Small intestine (tissue), 16 donors: ENCODE results near the gene ATP1A1. TPM values are rescaled to one million over a fixed set of nuclear protein-coding genes. Genes with fewer than 3 reads are reported as not detected.
A peak's percentile ranks its signal among the peaks of the same experiment; 100 is the strongest.

Experiments
- DNase-seq, 2 donors: peaks; one replicate each; pipeline versions ENCODE4 v3.0.0 to v3.0.0-alpha.2; 2013
- FAIRE-seq: peaks from 2 replicates; lab custom pipeline; 2012; peaks lifted over from hg19 to GRCh38; lab: Jason Lieb, UNC
- H3K27ac ChIP-seq, 3 donors: one replicate each; pipeline ENCODE4 v1.5.1; 2013; ENCODE audit warnings: low read length in 2 of 3, mild to moderate bottlenecking in 2 of 3, control low read depth in 1 of 3, inconsistent platforms in 1 of 3, low read depth in 1 of 3, moderate library complexity in 1 of 3
- H3K27me3 ChIP-seq, 3 donors: one replicate each; pipeline ENCODE4 v1.6.1; 2013; ENCODE audit warnings: low read length in 3 of 3, inconsistent platforms in 1 of 3; ENCODE audit not compliant: control insufficient read depth in 3 of 3, insufficient read depth in 3 of 3
- H3K36me3 ChIP-seq, 3 donors: one replicate each; pipeline ENCODE4 v1.6.1; 2013; ENCODE audit warnings: low read length in 3 of 3, inconsistent platforms in 1 of 3, low read depth in 1 of 3, mild to moderate bottlenecking in 1 of 3, moderate library complexity in 1 of 3; ENCODE audit not compliant: control insufficient read depth in 3 of 3, insufficient read depth in 2 of 3
- H3K4me1 ChIP-seq, 3 donors: one replicate each; pipeline ENCODE4 v1.6.1; 2013; ENCODE audit warnings: low read length in 2 of 3, inconsistent platforms in 1 of 3, low read depth in 1 of 3, mild to moderate bottlenecking in 1 of 3, moderate library complexity in 1 of 3; ENCODE audit not compliant: control insufficient read depth in 3 of 3, insufficient read depth in 2 of 3
- H3K4me3 ChIP-seq, 3 donors: one replicate each; pipeline ENCODE4 v1.5.1; 2013; ENCODE audit warnings: low read length in 3 of 3, control low read depth in 1 of 3, inconsistent platforms in 1 of 3, low read depth in 1 of 3, mild to moderate bottlenecking in 1 of 3, moderate library complexity in 1 of 3
- H3K9me3 ChIP-seq, 2 donors: one replicate each; pipeline ENCODE4 v1.6.1; 2013; ENCODE audit warnings: low read depth in 1 of 2, low read length in 1 of 2; ENCODE audit not compliant: control insufficient read depth in 2 of 2, insufficient read depth in 1 of 2
- WGBS, 3 donors: extraction: QIAGEN DNeasy Blood & Tissue Kit; methylation state at CpG; one replicate each; pipeline ENCODE4 v1.1.7; 2013; 5-methylcytosine and 5-hydroxymethylcytosine counted together
- long read RNA-seq, 10 donors: transcript quantifications; one replicate each; lab custom pipeline, GENCODE V29; 2026
- polyA plus RNA-seq, 4 donors: library from polyadenylated mRNA; stranded (reverse) in 3 of 4; unstranded in 1 of 4; fragments of 200-250 nt in 3 of 4; fragments of 120-200 nt in 1 of 4; gene quantifications; one replicate each; pipeline versions ENCODE4 v1.2.1 to v1.2.3, GENCODE V29; 2013
- donor health status: healthy with polysubstance abuse.
- donor health status: control.
- donor health status: control.
- donor health status: Bipolar disorder and iron deficiency.
- donor health status: healthy.

ATP1A1 gene
- 1,000 to 10,000 TPM in 3 of 4 donors, 100 to 1,000 TPM in 1; 921 to 1,048 (median 1,035) TPM for polyA plus RNA-seq
- long read RNA-seq, donor 1, result 0 reads
- long read RNA-seq, donor 2, transcript ATP1A1-201 (23 exons, 3,654 nt), result major isoform, 73 of 202 reads
- long read RNA-seq, donor 2, partial matches to known transcripts, result 127 of 202 reads
- long read RNA-seq, donor 2, other reads (novel, unspliced or antisense), result 0 of 202 reads
- long read RNA-seq, donor 3, transcript ATP1A1-201 (23 exons, 3,654 nt), result major isoform, 12 of 303 reads
- long read RNA-seq, donor 3, partial matches to known transcripts, result 290 of 303 reads
- long read RNA-seq, donor 3, other reads (novel, unspliced or antisense), result 0 of 303 reads
- long read RNA-seq, donor 4, partial matches to known transcripts, result 0 of 1 reads
- long read RNA-seq, donor 4, other reads (novel, unspliced or antisense), result 0 of 1 reads
- long read RNA-seq, donor 5, transcript ATP1A1-201 (23 exons, 3,654 nt), result major isoform, 5 of 196 reads
- long read RNA-seq, donor 5, partial matches to known transcripts, result 190 of 196 reads
- long read RNA-seq, donor 5, other reads (novel, unspliced or antisense), result 0 of 196 reads
- long read RNA-seq, donor 6, transcript ATP1A1-201 (23 exons, 3,654 nt), result major isoform, 87 of 351 reads
- long read RNA-seq, donor 6, partial matches to known transcripts, result 261 of 351 reads
- long read RNA-seq, donor 6, other reads (novel, unspliced or antisense), result 0 of 351 reads
- long read RNA-seq, donor 7, result 0 reads
- long read RNA-seq, donor 8, result 0 reads
- long read RNA-seq, donor 9, transcript ATP1A1-201 (23 exons, 3,654 nt), result major isoform, 13 of 51 reads
- long read RNA-seq, donor 9, partial matches to known transcripts, result 37 of 51 reads
- long read RNA-seq, donor 9, other reads (novel, unspliced or antisense), result 0 of 51 reads
- long read RNA-seq, donor 10, transcript ATP1A1-201 (23 exons, 3,654 nt), result major isoform, 84 of 245 reads
- long read RNA-seq, donor 10, partial matches to known transcripts, result 152 of 245 reads
- long read RNA-seq, donor 10, other reads (novel, unspliced or antisense), result 5 of 245 reads

DNA sequence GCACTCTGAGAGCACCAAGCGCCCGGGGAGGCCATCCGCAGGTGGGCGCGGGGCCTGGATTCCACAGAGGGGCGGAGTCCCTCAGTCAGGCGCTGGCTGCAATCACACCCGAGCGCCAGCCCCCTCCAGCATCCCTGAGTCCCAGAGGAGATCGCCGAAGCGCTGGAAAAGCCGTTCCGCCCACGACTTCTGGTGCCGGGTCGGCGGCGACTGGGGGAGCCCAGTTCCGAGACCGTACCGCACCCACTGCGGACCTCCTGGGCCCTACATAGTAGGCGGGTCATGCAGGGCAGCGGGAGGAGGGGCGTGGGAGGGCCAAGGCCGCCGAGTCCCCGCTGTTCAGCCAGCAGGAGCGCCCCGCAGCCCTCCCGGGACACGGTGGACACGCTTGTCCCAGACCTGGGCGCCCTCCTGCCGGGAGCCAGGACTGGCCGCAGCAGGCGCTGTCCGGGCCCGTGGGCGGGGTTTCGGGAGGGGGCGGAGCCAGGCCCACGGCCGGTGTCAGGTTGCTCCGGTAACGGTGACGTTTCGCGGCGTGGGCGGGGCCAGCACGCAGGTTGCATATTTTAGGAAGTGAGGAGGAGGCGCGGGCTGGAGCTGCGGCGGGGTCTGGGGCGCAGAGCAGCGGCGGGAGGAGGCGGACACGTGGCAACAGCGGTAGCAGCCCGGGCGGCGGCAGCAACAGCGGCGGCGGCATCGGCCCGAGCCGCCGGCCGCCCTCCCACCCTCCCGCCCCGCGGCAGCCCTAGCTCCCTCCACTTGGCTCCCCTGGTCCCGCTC lies at the start of gene ATP1A1:
Gene ATP1A1, plus strand, starts transcription at position 594 of the 780 bp plus-strand sequence. CDS start 268 bp downstream, outside the sequence.
- Histone ChIP-seq H3K36me3 (peaks cover 0 to 6% (median 0%) of the 10 kb centered on the region in 3 donors), H3K4me3 (peak within 1 kb of the TSS; percentile 88 to 99 (median 95)), H3K27ac (peak within 1 kb of the TSS; percentile 98 to 99 (median 98)), H3K9me3 (no peaks in the 10 kb centered on the region), H3K27me3 (no peaks in the 10 kb centered on the region), H3K4me1 (peaks cover 0 to 29% (median 14%) of the 10 kb centered on the region in 3 donors)
- FAIRE-seq (no peak), DNase-seq (peak; percentile 95 to 99)
- WGBS, 3 donors, result 0 to 1% (median 1%) methylated on average over 45 to 78 of the region's 78 CpGs

DNA sequence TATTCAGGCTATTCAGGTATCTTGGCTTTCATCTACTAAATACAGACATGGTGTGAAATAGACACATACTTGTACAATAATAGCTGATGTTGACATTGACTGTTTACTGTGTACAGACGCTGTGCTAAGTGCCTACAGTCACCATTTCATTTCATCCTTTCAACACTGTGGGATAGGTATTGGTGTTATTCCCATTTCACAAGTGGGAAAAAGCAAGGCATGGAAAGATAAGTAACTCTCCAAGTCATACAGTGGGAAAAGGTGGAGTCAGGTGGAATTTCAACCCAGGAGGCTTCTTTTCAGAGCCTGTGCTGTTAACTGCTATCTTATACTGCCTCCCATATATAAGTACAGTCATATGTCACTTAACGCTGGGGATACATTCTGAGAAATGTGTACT lies 49.6 kb upstream of the ATP1A1 start:
- Histone ChIP-seq H3K4me1 (peaks cover 12 to 54% (median 14%) of the 10 kb centered on the region in 3 donors), H3K9me3 (no peaks in the 10 kb centered on the region), H3K36me3 (no peaks in the 10 kb centered on the region), H3K4me3 (no peak overlapping the region), H3K27ac (peak overlapping the region in 2 of 3 donors; percentile 11 to 74), H3K27me3 (no peaks in the 10 kb centered on the region)
- DNase-seq (peak; percentile 80 to 81), FAIRE-seq (no peak)
- WGBS, 3 donors, result 11 to 61% (median 38%) methylated on average over 2 of the region's 2 CpGs

DNA sequence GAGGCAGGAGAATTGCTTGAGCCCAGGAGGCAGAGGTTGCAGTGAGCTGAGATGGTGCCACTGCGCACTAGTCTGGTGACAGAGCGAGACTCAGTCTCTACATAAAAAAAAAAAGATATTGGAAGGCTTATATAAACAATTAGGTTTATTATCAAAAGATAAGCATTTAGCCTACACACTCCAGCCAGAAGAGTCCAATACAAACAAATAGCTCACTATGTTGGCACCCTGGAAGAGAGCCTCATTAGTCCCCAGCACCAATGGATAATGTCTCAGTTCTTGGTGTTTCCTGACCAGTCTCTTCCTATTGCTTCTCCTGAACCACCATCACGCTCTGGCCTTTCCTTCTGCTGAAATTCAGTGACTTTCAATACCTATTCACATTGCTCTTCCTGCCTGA lies 48.6 kb upstream of the ATP1A1 start:
- no peaks in the 10 kb centered on the region for H3K9me3 ChIP-seq
- peaks cover 10 to 45% (median 11%) of the 10 kb centered on the region in 3 donors for H3K4me1 ChIP-seq
- no peaks in the 10 kb centered on the region for H3K27me3 ChIP-seq
- 16 to 63% (median 37%) methylated on average over 3 of the region's 3 CpGs for WGBS, 3 donors
- H3K36me3 ChIP-seq, result no peaks in the 10 kb centered on the region
- FAIRE-seq (no peak), DNase-seq (peak in 1 of 2 donors; percentile 66)
- H3K4me3 ChIP-seq, result no peak overlapping the region
- H3K27ac ChIP-seq, result peak overlapping the region; percentile 8 to 50 (median 30)

DNA sequence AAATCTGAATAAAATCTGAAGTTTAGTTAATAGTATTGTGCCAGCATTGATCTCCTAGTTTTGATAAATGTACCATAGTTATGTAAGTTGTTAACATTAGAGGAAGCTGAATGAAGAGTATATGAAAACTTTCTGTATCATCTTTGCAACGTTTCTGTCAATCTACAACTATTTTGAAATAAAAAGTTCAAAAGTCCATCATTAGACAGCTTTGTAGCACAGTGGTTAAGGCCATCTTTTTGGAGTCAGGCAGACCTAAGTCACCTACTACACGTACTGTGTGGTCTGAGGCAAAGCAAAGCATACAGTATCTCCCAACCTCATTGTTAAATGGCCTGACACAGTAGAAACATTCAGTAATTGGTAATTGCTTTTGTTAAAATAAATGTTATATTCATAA lies 47.9 kb upstream of the ATP1A1 start:
- DNase-seq (no peak), FAIRE-seq (no peak)
- no peaks in the 10 kb centered on the region for H3K36me3 ChIP-seq
- peaks cover 10 to 48% (median 11%) of the 10 kb centered on the region in 3 donors for H3K4me1 ChIP-seq
- no peaks in the 10 kb centered on the region for H3K9me3 ChIP-seq
- H3K27me3 ChIP-seq, result no peaks in the 10 kb centered on the region
- H3K4me3 ChIP-seq, result no peak overlapping the region
- peak overlapping the region in 1 of 3 donors; percentile 30 for H3K27ac ChIP-seq
- 31 to 55% (median 40%) methylated on average over 2 of the region's 2 CpGs for WGBS, 3 donors

DNA sequence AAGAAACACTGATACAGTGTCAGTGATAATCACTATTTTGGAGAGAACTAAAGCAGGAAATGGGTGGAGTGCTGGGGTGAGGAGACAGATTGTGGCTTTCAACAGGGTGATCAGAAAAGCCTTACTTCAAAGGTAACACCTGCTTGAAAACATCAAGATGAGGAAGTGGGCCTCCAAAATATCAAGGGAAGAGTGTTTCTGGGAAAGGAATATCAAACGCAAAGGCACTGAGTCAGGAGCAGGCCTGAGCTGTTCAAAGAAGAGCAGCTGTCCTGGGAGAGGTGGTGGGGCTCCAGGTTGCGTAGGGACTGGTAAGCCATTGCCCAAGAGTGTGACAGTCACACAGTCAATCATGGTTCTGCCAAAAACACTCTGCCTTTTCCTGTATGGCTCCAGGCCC lies 47.1 kb upstream of the ATP1A1 start:
- H3K36me3 ChIP-seq, result no peaks in the 10 kb centered on the region
- no peak overlapping the region for H3K4me3 ChIP-seq
- H3K4me1 ChIP-seq, result peaks cover 10 to 53% (median 13%) of the 10 kb centered on the region in 3 donors
- DNase-seq (no peak), FAIRE-seq (no peak)
- peak overlapping the region in 1 of 3 donors; percentile 84 for H3K27ac ChIP-seq
- no peaks in the 10 kb centered on the region for H3K9me3 ChIP-seq
- no peaks in the 10 kb centered on the region for H3K27me3 ChIP-seq
- WGBS, 3 donors, result 26 to 56% (median 50%) methylated on average over 2 of the region's 2 CpGs

DNA sequence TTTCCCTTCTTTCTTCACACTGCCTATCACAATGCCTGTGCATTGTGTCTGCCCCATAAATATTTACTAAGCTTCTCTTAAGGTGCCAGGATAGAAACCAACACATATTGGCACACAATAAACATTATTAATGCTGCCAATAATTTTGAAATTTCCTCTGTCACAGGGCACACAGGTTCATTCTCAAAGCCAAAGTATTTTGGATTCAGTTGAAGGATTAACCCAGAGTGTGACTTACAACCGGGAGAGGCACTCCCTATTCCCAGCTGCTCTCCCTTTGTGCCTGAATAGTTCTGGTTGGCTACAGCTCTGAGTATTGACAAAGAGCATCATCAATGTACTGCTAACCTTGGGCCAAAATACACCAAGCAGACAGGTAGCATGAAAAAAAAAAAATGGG lies 46.6 kb upstream of the ATP1A1 start:
- H3K4me1 ChIP-seq, result peaks cover 10 to 53% (median 13%) of the 10 kb centered on the region in 3 donors
- H3K27ac ChIP-seq, result peak overlapping the region in 1 of 3 donors; percentile 84
- FAIRE-seq, result no peak

DNA sequence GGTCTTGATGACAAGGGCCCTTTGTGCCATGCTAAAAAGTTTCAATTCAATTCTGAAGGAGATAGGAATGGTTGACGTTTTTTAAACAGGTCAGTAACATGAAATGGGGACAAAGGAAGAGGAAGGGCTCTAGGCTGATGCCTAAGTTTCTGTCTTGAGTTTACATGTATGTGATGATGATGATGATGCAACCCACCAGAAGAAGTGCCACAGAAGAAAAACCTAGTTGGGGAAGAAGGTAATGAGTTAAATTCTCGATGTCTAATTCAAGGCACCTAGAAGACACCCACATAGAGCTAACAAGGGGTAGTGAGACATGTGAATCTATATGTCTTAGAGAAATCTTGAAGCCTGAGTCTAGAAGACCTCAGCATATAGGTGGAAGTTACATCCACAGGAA lies 44.4 kb upstream of the ATP1A1 start:
- FAIRE-seq (no peak), DNase-seq (no peak)
- Histone ChIP-seq H3K27ac (no peak overlapping the region), H3K9me3 (no peaks in the 10 kb centered on the region), H3K36me3 (no peaks in the 10 kb centered on the region), H3K4me3 (no peak overlapping the region), H3K27me3 (no peaks in the 10 kb centered on the region), H3K4me1 (peaks cover 13 to 58% (median 15%) of the 10 kb centered on the region in 3 donors)
- WGBS, 3 donors, result 90 to 100% (median 96%) methylated on average over 2 of the region's 2 CpGs

More for the DNA sequence above, 46.6 kb upstream of the ATP1A1 start:
- no peaks in the 10 kb centered on the region for H3K27me3 ChIP-seq
- no peaks in the 10 kb centered on the region for H3K9me3 ChIP-seq
- H3K4me3 ChIP-seq, result no peak overlapping the region
- H3K36me3 ChIP-seq, result no peaks in the 10 kb centered on the region
- no peak for DNase-seq
- WGBS, 3 donors, result 18 to 60% (median 55%) methylated on average over 1 of the region's 1 CpG
